Thymus (tissue), 11 donors: ENCODE measurements around the gene TCF12. TPM values are rescaled to one million over a fixed set of nuclear protein-coding genes. Genes with fewer than 3 reads are reported as not detected.

ENCODE experiments used
- DNase-seq, 9 donors: peaks; one replicate each; pipeline ENCODE4 v3.0.0-alpha.2; 2013; ENCODE audit warnings: low spot score in 9 of 9, low read depth in 6 of 9, missing footprints in 1 of 9
- H3K27ac ChIP-seq, 2 donors: one replicate each; pipeline ENCODE4 v1.5.1; 2013; ENCODE audit warnings: control low read depth in 1 of 2, low read depth in 1 of 2, low read length in 1 of 2, mild to moderate bottlenecking in 1 of 2, moderate library complexity in 1 of 2
- H3K27me3 ChIP-seq, 2 donors: one replicate each; pipeline ENCODE4 v1.5.1; 2013; ENCODE audit warnings: low read length in 1 of 2; ENCODE audit not compliant: control insufficient read depth in 2 of 2, insufficient read depth in 1 of 2
- H3K36me3 ChIP-seq, 2 donors: one replicate each; pipeline ENCODE4 v1.5.1; 2013; ENCODE audit warnings: low read length in 1 of 2, mild to moderate bottlenecking in 1 of 2, moderate library complexity in 1 of 2; ENCODE audit not compliant: control insufficient read depth in 2 of 2, insufficient read depth in 2 of 2
- H3K4me1 ChIP-seq, 2 donors: one replicate each; pipeline ENCODE4 v1.5.1; 2013; ENCODE audit warnings: low read length in 2 of 2; ENCODE audit not compliant: control insufficient read depth in 2 of 2, insufficient read depth in 2 of 2
- H3K4me3 ChIP-seq, 2 donors: one replicate each; pipeline ENCODE4 v1.5.1; 2013; ENCODE audit warnings: low read length in 2 of 2, control low read depth in 1 of 2, mild to moderate bottlenecking in 1 of 2
- H3K9me3 ChIP-seq, 2 donors: one replicate each; pipeline ENCODE4 v1.5.1; 2013; ENCODE audit warnings: low read length in 1 of 2, mild to moderate bottlenecking in 1 of 2; ENCODE audit not compliant: control insufficient read depth in 2 of 2, insufficient read depth in 1 of 2
- WGBS: extraction: QIAGEN DNeasy Blood & Tissue Kit; methylation state at CpG from one replicate; pipeline ENCODE4 v1.1.7; 2013; 5-methylcytosine and 5-hydroxymethylcytosine counted together
- polyA plus RNA-seq: library from polyadenylated mRNA; stranded (reverse); fragments of 200-250 nt; gene quantifications from one replicate; pipeline ENCODE4 v1.2.3, GENCODE V29; 2013
- total RNA-seq: library from RNA; stranded (reverse); fragments of 120-200 nt; gene quantifications from one replicate; pipeline ENCODE4 v1.2.4, GENCODE V29; 2013
- donor health status: healthy.

TCF12 gene
- total and polyA plus RNA-seq, 2 donors = 45.2 to 159 TPM

- H3K4me3 ChIP-seq = no peak overlapping the region
- peaks cover 0 to 11% of the 10 kb centered on the region in 2 donors for H3K9me3 ChIP-seq
- no peak for DNase-seq
- WGBS = 96% methylated on average over 11 of the region's 11 CpGs
- H3K27ac ChIP-seq = peak overlapping the region; percentile 5 to 70
- H3K36me3 ChIP-seq = no peaks in the 10 kb centered on the region
- no peaks in the 10 kb centered on the region for H3K27me3 ChIP-seq
- H3K4me1 ChIP-seq = peaks cover 24 to 48% of the 10 kb centered on the region in 2 donors
Observed at GRCh38 chr15:57322602-57323250, 404.3 kb downstream of the TCF12 start.

GRCh38 chr15:57323299-57323805 lies 404.9 kb downstream of the TCF12 start:
- DNase-seq = no peak
- H3K36me3 ChIP-seq = no peaks in the 10 kb centered on the region
- H3K4me1 ChIP-seq = peaks cover 24 to 48% of the 10 kb centered on the region in 2 donors
- H3K27me3 ChIP-seq = no peaks in the 10 kb centered on the region
- no peak overlapping the region for H3K4me3 ChIP-seq
- WGBS = 88% methylated on average over 12 of the region's 12 CpGs
- peaks cover 0 to 11% of the 10 kb centered on the region in 2 donors for H3K9me3 ChIP-seq
- H3K27ac ChIP-seq = peak overlapping the region in 1 of 2 donors; percentile 57

GRCh38 chr15:57323806-57324589 lies 405.6 kb downstream of the TCF12 start:
- no peaks in the 10 kb centered on the region for H3K36me3 ChIP-seq
- 44% methylated on average over 6 of the region's 6 CpGs for WGBS
- H3K9me3 ChIP-seq = peaks cover 0 to 8% of the 10 kb centered on the region in 2 donors
- peak in 4 of 9 donors; percentile 27 to 54 (median 42) for DNase-seq
- peaks cover 24 to 48% of the 10 kb centered on the region in 2 donors for H3K4me1 ChIP-seq
- peak overlapping the region; percentile 56 to 57 for H3K27ac ChIP-seq
- H3K27me3 ChIP-seq = no peaks in the 10 kb centered on the region
- H3K4me3 ChIP-seq = no peak overlapping the region

GRCh38 chr15:57324590-57324890 lies 406.1 kb downstream of the TCF12 start:
- no peak for DNase-seq
- WGBS = 73% methylated on average over 3 of the region's 3 CpGs
- Histone ChIP-seq H3K9me3 (peaks cover 0 to 3% of the 10 kb centered on the region in 2 donors), H3K4me3 (no peak overlapping the region), H3K27ac (peak overlapping the region in 1 of 2 donors; percentile 30), H3K36me3 (no peaks in the 10 kb centered on the region), H3K27me3 (no peaks in the 10 kb centered on the region), H3K4me1 (peaks cover 24 to 48% of the 10 kb centered on the region in 2 donors)

- peak overlapping the region; percentile 15 to 30 for H3K27ac ChIP-seq
- H3K9me3 ChIP-seq = no peaks in the 10 kb centered on the region
- H3K4me3 ChIP-seq = no peak overlapping the region
- no peak for DNase-seq
- H3K27me3 ChIP-seq = no peaks in the 10 kb centered on the region
- 92% methylated on average over 11 of the region's 11 CpGs for WGBS
- H3K36me3 ChIP-seq = no peaks in the 10 kb centered on the region
- peaks cover 26 to 48% of the 10 kb centered on the region in 2 donors for H3K4me1 ChIP-seq
Observed at GRCh38 chr15:57324944-57325679, 406.7 kb downstream of the TCF12 start.

GRCh38 chr15:57326196-57326595 lies 407.8 kb downstream of the TCF12 start:
- peaks cover 27 to 37% of the 10 kb centered on the region in 2 donors for H3K4me1 ChIP-seq
- H3K4me3 ChIP-seq = no peak overlapping the region
- H3K27ac ChIP-seq = peak overlapping the region in 1 of 2 donors; percentile 25
- 90% methylated on average over 23 of the region's 23 CpGs for whole genome bisulfite sequencing
- H3K36me3 ChIP-seq = no peaks in the 10 kb centered on the region
- no peaks in the 10 kb centered on the region for H3K9me3 ChIP-seq
- H3K27me3 ChIP-seq = no peaks in the 10 kb centered on the region
- DNase-seq = no peak

GRCh38 chr15:57327985-57328471 lies 409.6 kb downstream of the TCF12 start:
- no peak for DNase-seq
- peaks cover 0 to 4% of the 10 kb centered on the region in 2 donors for H3K9me3 ChIP-seq
- WGBS = 93% methylated on average over 11 of the region's 11 CpGs
- H3K27me3 ChIP-seq = no peaks in the 10 kb centered on the region
- H3K27ac ChIP-seq = no peak overlapping the region
- no peaks in the 10 kb centered on the region for H3K36me3 ChIP-seq
- no peak overlapping the region for H3K4me3 ChIP-seq
- peaks cover 9 to 19% of the 10 kb centered on the region in 2 donors for H3K4me1 ChIP-seq

- DNase-seq = no peak
- WGBS = 97% methylated on average over 8 of the region's 8 CpGs
- H3K4me1 ChIP-seq = peaks cover 8 to 14% of the 10 kb centered on the region in 2 donors
Observed at GRCh38 chr15:57328479-57328878, 410.0 kb downstream of the TCF12 start.

More at GRCh38 chr15:57328479-57328878, 410.0 kb downstream of the TCF12 start:
- no peaks in the 10 kb centered on the region for H3K36me3 ChIP-seq
- H3K27ac ChIP-seq = no peak overlapping the region
- H3K9me3 ChIP-seq = peaks cover 0 to 4% of the 10 kb centered on the region in 2 donors
- no peaks in the 10 kb centered on the region for H3K27me3 ChIP-seq
- H3K4me3 ChIP-seq = no peak overlapping the region
